CD4-positive, alpha-beta T cell treated with Interleukin-15 for 4 hours (primary cell): Measurements from ENCODE around the gene THAP7.
A peak's percentile ranks its signal among the peaks of the same experiment; 100 is the strongest.
"Not testable (repeated sequence)": the region's sequence is repeated elsewhere in the genome, so short reads cannot be mapped to it uniquely, and the experiment has no call there.

Experiments used
- DNase-seq: peaks from one replicate; pipeline ENCODE4 v3.0.0-alpha.2; 2020; ENCODE audit warnings: low spot score

The THAP7 gene

GRCh38 chr22:21001601-21002325, at the start of gene THAP7:
TSS of gene THAP7 (minus strand) at chr22:21002118. CDS start at chr22:21001911, 207 bp downstream.
- peak; percentile 96 for DNase-seq

GRCh38 chr22:21051145-21051830, 49.4 kb upstream of the THAP7 start:
- DNase-seq = no peak

GRCh38 chr22:21048965-21049364, 47.0 kb upstream of the THAP7 start:
- not testable (repeated sequence) for DNase-seq

GRCh38 chr22:21048448-21048847, 46.5 kb upstream of the THAP7 start:
- not testable (repeated sequence) for DNase-seq

GRCh38 chr22:21047730-21048129, 45.8 kb upstream of the THAP7 start:
- DNase-seq = no peak

- DNase-seq = no peak
Measured at GRCh38 chr22:21047035-21047661, 45.2 kb upstream of the THAP7 start.

GRCh38 chr22:21045585-21046294, 43.8 kb upstream of the THAP7 start, which contains the start of gene LRRC74B:
TSS of gene LRRC74B (plus strand) at chr22:21045946. CDS start at chr22:21045987, 41 bp downstream.
- DNase-seq = peak; percentile 75

- DNase-seq = peak; percentile 3
Measured at GRCh38 chr22:21044931-21045584, 43.1 kb upstream of the THAP7 start.

- DNase-seq = no peak
Measured at GRCh38 chr22:21043860-21044535, 42.1 kb upstream of the THAP7 start.

GRCh38 chr22:21042978-21043859, 41.3 kb upstream of the THAP7 start:
- no peak for DNase-seq

GRCh38 chr22:21041937-21042336, 40.0 kb upstream of the THAP7 start:
- DNase-seq = no peak

GRCh38 chr22:21039158-21039557, 37.2 kb upstream of the THAP7 start:
- DNase-seq = not testable (repeated sequence)

- no peak for DNase-seq
Measured at GRCh38 chr22:21038405-21038804, 36.5 kb upstream of the THAP7 start.

- DNase-seq = no peak
Measured at GRCh38 chr22:21034989-21035388, 33.1 kb upstream of the THAP7 start.

- no peak for DNase-seq
Measured at GRCh38 chr22:21033895-21034294, 32.0 kb upstream of the THAP7 start.

- no peak for DNase-seq
Measured at GRCh38 chr22:21032868-21033688, 31.2 kb upstream of the THAP7 start.

GRCh38 chr22:21032037-21032867, 30.3 kb upstream of the THAP7 start, which contains the start of gene SLC7A4:
TSS of gene SLC7A4 (minus strand) at chr22:21032561. CDS start at chr22:21031812, 749 bp downstream.
- no peak for DNase-seq

- DNase-seq = no peak
Measured at GRCh38 chr22:21031545-21032036, 29.7 kb upstream of the THAP7 start.
